ENCODE data around the gene ZBTB20. TPM values are rescaled to one million over a fixed set of nuclear protein-coding genes. Genes with fewer than 3 reads are reported as not detected.

The ZBTB20 gene
- polyA plus RNA-seq, 1 donor from 2014 or later, result 4.8 TPM

- no peak overlapping the region for H3K4me2 ChIP-seq (ENCODE audit: low read length)
- no peak overlapping the region for H3K27ac ChIP-seq (ENCODE audit: low read length)
- no peak overlapping the region for H2AFZ ChIP-seq (ENCODE audit: low read depth, low read length)
- no peaks in the 10 kb centered on the region for H3K27me3 ChIP-seq (ENCODE audit: insufficient read depth, low read depth, low read length)
- TF ChIP-seq POLR2AphosphoS5 (IDR thresholded peaks at IDR 0.05), result no peak
- no peak for TF ChIP-seq EP300 (conservative IDR thresholded peaks at IDR 0.05; ENCODE audit: poor library complexity, severe bottlenecking)
- no peak for TF ChIP-seq TAF1 (IDR thresholded peaks at IDR 0.05; ENCODE audit: low read depth)
- TF ChIP-seq REST (IDR thresholded peaks at IDR 0.05; ENCODE audit: borderline replicate concordance), result no peak
- TF ChIP-seq CTCF (IDR thresholded peaks at IDR 0.05; ENCODE audit: poor library complexity, severe bottlenecking), result no peak
- no peak for TF ChIP-seq RAD21 (conservative IDR thresholded peaks at IDR 0.05)
- TF ChIP-seq MXI1 (conservative IDR thresholded peaks at IDR 0.05; ENCODE audit: poor library complexity, severe bottlenecking), result no peak
- TF ChIP-seq SMC3 (conservative IDR thresholded peaks at IDR 0.05; ENCODE audit: poor library complexity), result no peak
- no peaks in the 10 kb centered on the region for H4K20me1 ChIP-seq (ENCODE audit: insufficient read depth)
- H3K36me3 ChIP-seq (ENCODE audit: insufficient read depth, low read length), result no peaks in the 10 kb centered on the region
- H3F3A ChIP-seq (ENCODE audit: insufficient read depth, low read length, poor library complexity, severe bottlenecking), result no peaks in the 10 kb centered on the region
- H3K9ac ChIP-seq (ENCODE audit: low read length), result no peak overlapping the region
- no peaks in the 10 kb centered on the region for H3K79me2 ChIP-seq (replicated peaks; ENCODE audit: insufficient read depth, low read length)
- H3K9me2 ChIP-seq (ENCODE audit: insufficient read depth, low read length), result no peaks in the 10 kb centered on the region
- H3K4me3 ChIP-seq (ENCODE audit: low read length), result no peak overlapping the region
- H3K9me3 ChIP-seq (ENCODE audit: low read length), result no peaks in the 10 kb centered on the region
Observed at GRCh38 chr3:114803042-114803695, 343.9 kb downstream of the ZBTB20 start.

GRCh38 chr3:114800272-114801031 lies 346.6 kb downstream of the ZBTB20 start:
- peak; percentile 76 for TF ChIP-seq POLR2AphosphoS5 (IDR thresholded peaks at IDR 0.05)
- TF ChIP-seq EZH2 (IDR thresholded peaks at IDR 0.05; ENCODE audit: borderline replicate concordance, insufficient read depth, low read length, poor library complexity, severe bottlenecking), result no peak
- no peak for TF ChIP-seq RAD21 (conservative IDR thresholded peaks at IDR 0.05)
- no peak for TF ChIP-seq SMC3 (conservative IDR thresholded peaks at IDR 0.05; ENCODE audit: poor library complexity)
- TF ChIP-seq CTCF (IDR thresholded peaks at IDR 0.05; ENCODE audit: poor library complexity, severe bottlenecking), result no peak
- TF ChIP-seq TAF1 (IDR thresholded peaks at IDR 0.05; ENCODE audit: low read depth), result no peak
- no peak for TF ChIP-seq REST (IDR thresholded peaks at IDR 0.05; ENCODE audit: borderline replicate concordance)
- peak; percentile 81 for TF ChIP-seq EP300 (conservative IDR thresholded peaks at IDR 0.05; ENCODE audit: poor library complexity, severe bottlenecking)
- TF ChIP-seq MXI1 (conservative IDR thresholded peaks at IDR 0.05; ENCODE audit: poor library complexity, severe bottlenecking), result no peak
- H3K4me3 ChIP-seq (ENCODE audit: low read length), result peak overlapping the region; percentile 2

More at GRCh38 chr3:114800272-114801031, 346.6 kb downstream of the ZBTB20 start:
- H3K9ac ChIP-seq (ENCODE audit: low read length), result peak overlapping the region; percentile 1
- H3K4me2 ChIP-seq (ENCODE audit: low read length), result no peak overlapping the region
- no peaks in the 10 kb centered on the region for H3K36me3 ChIP-seq (ENCODE audit: insufficient read depth, low read length)
- no peaks in the 10 kb centered on the region for H3F3A ChIP-seq (ENCODE audit: insufficient read depth, low read length, poor library complexity, severe bottlenecking)
- no peaks in the 10 kb centered on the region for H3K79me2 ChIP-seq (replicated peaks; ENCODE audit: insufficient read depth, low read length)
- no peak overlapping the region for H2AFZ ChIP-seq (ENCODE audit: low read depth, low read length)
- H4K20me1 ChIP-seq (ENCODE audit: insufficient read depth), result no peaks in the 10 kb centered on the region
- no peaks in the 10 kb centered on the region for H3K9me2 ChIP-seq (ENCODE audit: insufficient read depth, low read length)
- H3K9me3 ChIP-seq (ENCODE audit: low read length), result no peaks in the 10 kb centered on the region
- H3K27me3 ChIP-seq (ENCODE audit: insufficient read depth, low read depth, low read length), result no peaks in the 10 kb centered on the region
- H3K27ac ChIP-seq (ENCODE audit: low read length), result peak overlapping the region; percentile 50

Data from neural cell (in vitro differentiated cells).